NCI-H187 (cell line): ENCODE results near the gene TAOK1.
"Not testable (repeated sequence)": the region's sequence is repeated elsewhere in the genome, so short reads cannot be mapped to it uniquely, and the experiment has no call there.

ENCODE experiments used
- DNase-seq, 2 experiments: peaks; one replicate each; lab custom pipeline; 2025; lab: John Stamatoyannopoulos, UW

TAOK1 gene

GRCh38 chr17:29389982-29390850 is at the start of gene TAOK1:
TAOK1 (plus strand) TSS chr17:29390363; CDS start chr17:29451549, 61,186 bp downstream.
- DNase-seq, result peak; percentile 88 to 96

- no peak for DNase-seq
These were observed 48.4 kb upstream of the TAOK1 start for GRCh38 chr17:29341726-29342125.

GRCh38 chr17:29342158-29342765 is 47.9 kb upstream of the TAOK1 start:
- no peak for DNase-seq

GRCh38 chr17:29344201-29344856 is 45.8 kb upstream of the TAOK1 start:
- no peak for DNase-seq

- DNase-seq, result no peak
These were observed 45.1 kb upstream of the TAOK1 start for GRCh38 chr17:29345066-29345465.

- DNase-seq, result not testable (repeated sequence)
These were observed 44.7 kb upstream of the TAOK1 start for GRCh38 chr17:29345470-29345869.

- DNase-seq, result no peak
These were observed 43.7 kb upstream of the TAOK1 start for GRCh38 chr17:29346462-29346861.

GRCh38 chr17:29347831-29348629 is 42.1 kb upstream of the TAOK1 start:
- DNase-seq, result no peak

- no peak for DNase-seq
These were observed 40.8 kb upstream of the TAOK1 start for GRCh38 chr17:29349409-29349808.

- DNase-seq, result no peak
These were observed 38.0 kb upstream of the TAOK1 start for GRCh38 chr17:29352146-29352545.

- no peak for DNase-seq
These were observed 32.9 kb upstream of the TAOK1 start for GRCh38 chr17:29357232-29357631.

- DNase-seq, result no peak
These were observed 32.3 kb upstream of the TAOK1 start for GRCh38 chr17:29357821-29358232.

GRCh38 chr17:29358416-29358815 is 31.7 kb upstream of the TAOK1 start:
- no peak for DNase-seq

- no peak for DNase-seq
These were observed 30.4 kb upstream of the TAOK1 start for GRCh38 chr17:29359777-29360176.

- no peak for DNase-seq
These were observed 26.4 kb upstream of the TAOK1 start for GRCh38 chr17:29363716-29364115.

- DNase-seq, result no peak
These were observed 25.5 kb upstream of the TAOK1 start for GRCh38 chr17:29364691-29365090.

GRCh38 chr17:29368161-29368560 is 22.0 kb upstream of the TAOK1 start:
- DNase-seq, result no peak

GRCh38 chr17:29368926-29369325 is 21.2 kb upstream of the TAOK1 start:
- DNase-seq, result no peak

- peak; percentile 4 to 22 for DNase-seq
These were observed 20.1 kb upstream of the TAOK1 start for GRCh38 chr17:29369831-29370735.

GRCh38 chr17:29376667-29377270 is 13.4 kb upstream of the TAOK1 start:
- no peak for DNase-seq

GRCh38 chr17:29378500-29378899 is 11.7 kb upstream of the TAOK1 start:
- DNase-seq, result no peak
